Stimulated activated CD8-positive, alpha-beta memory T cell treated with anti-CD3 and anti-CD28 coated beads, Interleukin-4, amount 100 ng/mL, for 24 hours (primary cell): ENCODE measurements around the gene HSPB9.
A peak's percentile ranks its signal among the peaks of the same experiment; 100 is the strongest.
"Not testable (repeated sequence)": the region's sequence is repeated elsewhere in the genome, so short reads cannot be mapped to it uniquely, and the experiment has no call there.

Experiments used
- DNase-seq: peaks from one replicate; pipeline ENCODE4 v3.0.0-alpha.2; 2020; ENCODE audit warnings: low read depth

The HSPB9 gene

DNA sequence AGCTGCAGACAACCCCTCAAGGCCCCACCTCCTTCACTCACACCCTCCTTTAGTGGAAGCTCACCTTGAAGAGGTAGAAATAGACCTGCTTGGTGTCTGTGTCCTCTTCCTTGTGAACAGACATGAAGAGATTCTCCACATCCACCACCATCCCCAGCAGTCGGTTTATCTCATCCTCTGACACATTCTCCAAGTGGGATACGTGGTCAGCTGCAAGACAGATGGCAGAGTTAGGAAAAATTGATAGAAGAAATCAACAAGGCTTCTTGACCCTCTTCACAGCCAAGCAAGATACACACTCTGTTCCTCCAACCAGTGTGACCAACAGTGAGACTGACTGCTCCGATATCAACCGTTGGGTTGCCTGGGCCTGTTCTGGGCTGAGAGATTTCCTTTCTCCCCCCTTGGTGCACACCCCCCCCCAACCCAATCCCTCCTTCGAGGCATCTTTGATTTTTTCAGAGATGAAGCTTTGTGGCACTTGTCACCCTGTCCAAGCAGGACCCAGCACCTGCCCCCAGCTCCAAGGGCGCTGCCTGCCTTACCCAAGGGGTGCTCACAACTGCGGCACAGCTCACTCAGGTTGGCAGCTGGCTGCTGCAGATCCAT, 2.3 kb upstream of the HSPB9 start:
- no peak for DNase-seq

- peak; percentile 74 for DNase-seq
Observed at GRCh38 chr17:42120770-42121769, 1.5 kb upstream of the HSPB9 start, which contains the start of gene KAT2A. Gene KAT2A (minus strand): TSS chr17:42121367. CDS start chr17:42121304, 63 bp downstream.

DNA sequence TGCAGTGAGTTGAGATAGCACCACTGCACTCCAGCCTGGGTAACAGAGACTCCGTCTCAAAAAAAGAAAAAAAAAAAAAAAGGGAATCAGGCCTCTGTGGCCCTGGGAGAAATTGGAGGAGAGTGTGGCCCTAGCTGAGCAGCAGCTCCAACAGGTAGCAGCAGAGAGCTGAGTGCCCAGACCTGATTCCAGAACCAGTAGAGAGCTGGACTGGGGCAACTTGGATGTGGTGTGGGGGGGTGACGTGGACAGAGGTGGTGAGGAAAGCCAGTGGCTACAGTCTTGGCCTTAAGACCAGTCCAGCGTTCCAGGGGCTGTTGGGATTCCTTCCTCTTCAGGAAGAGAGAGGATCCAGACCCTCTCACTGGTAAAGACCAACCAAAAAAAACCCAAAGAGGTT, 1.7 kb downstream of the HSPB9 start:
- no peak for DNase-seq

DNA sequence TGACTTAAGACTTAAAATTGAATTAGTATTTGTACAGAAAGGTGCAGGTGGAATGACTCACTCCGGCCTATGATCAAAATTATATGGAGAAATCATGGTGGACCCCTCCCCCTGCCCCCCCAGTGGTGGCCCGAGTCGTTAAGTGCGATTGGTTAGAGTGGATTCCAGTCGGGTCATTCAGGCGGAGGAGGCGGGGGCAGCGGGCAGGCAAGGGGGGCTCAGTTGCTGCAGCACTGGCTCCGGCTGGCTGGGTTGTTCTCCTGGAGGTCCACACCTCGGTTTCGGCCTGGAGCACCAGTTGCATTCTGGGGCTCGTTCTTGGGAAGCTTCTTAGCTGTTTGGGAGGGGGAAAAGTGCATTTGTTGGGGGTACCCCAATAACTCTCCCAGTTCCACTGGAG, 3.0 kb downstream of the HSPB9 start:
- DNase-seq: no peak

- DNase-seq: no peak
Observed at GRCh38 chr17:42126836-42127235, 4.2 kb downstream of the HSPB9 start.

GRCh38 chr17:42127414-42127813, 4.8 kb downstream of the HSPB9 start:
- no peak for DNase-seq

DNA sequence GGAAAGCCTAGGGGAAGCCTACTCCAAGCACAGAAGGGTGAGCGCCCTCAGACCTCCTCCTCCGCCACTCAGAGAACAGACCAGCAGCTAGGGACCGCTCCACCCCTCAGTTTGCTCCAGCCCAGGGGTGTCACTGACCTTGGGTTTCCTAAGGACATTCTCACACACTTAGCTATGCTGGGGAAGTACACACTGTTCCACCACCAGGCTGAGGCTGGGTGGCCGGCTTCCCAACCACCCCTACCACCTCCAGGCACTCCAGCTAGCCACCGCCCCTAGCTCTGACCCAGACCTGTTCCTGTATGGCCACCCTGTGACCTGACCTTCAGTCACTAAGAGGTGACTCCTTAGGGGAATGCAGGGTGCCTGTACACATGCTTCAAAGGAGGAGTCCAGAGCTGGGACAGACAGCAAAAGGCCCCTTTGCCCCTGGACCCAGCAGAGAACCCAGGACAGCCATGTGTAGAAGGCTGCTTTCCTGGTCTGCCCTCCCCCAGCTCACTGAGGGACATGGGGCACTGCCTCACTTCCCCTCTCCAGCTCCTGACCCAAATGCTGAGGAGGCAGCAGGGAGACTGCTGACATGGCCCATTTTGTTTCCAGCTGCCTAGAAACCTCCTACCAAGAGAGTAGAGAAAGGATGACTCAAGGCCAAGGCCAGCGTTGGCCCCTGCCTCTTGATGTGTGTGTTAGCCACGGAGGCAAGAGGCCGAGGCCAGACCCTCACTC, 6.7 kb downstream of the HSPB9 start:
- DNase-seq: no peak

GRCh38 chr17:42130310-42130936, 7.8 kb downstream of the HSPB9 start:
- DNase-seq: no peak

GRCh38 chr17:42131232-42131631, 8.6 kb downstream of the HSPB9 start:
- DNase-seq: no peak

- DNase-seq: no peak
Observed at GRCh38 chr17:42131981-42132432, 9.4 kb downstream of the HSPB9 start.

DNA sequence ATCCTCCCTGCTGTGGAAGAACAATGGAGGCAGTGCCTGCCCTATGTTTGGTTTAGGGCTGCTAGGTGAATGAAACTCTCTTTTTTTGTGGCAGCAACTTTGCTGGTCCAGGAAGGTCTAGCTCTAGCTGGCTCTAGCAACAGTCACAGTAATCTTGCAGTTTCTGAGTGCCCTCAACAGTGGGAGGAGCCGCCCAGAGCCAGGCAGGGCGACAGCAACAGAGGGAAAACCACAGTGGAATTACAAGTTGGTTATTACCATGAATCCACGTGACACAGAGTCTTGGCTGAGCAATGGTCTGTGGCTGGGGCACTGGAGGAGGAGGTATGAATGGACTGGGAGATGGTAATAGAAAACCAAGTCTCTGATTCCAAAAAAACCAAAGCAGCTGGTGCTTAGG, 10.3 kb downstream of the HSPB9 start:
- no peak for DNase-seq

DNA sequence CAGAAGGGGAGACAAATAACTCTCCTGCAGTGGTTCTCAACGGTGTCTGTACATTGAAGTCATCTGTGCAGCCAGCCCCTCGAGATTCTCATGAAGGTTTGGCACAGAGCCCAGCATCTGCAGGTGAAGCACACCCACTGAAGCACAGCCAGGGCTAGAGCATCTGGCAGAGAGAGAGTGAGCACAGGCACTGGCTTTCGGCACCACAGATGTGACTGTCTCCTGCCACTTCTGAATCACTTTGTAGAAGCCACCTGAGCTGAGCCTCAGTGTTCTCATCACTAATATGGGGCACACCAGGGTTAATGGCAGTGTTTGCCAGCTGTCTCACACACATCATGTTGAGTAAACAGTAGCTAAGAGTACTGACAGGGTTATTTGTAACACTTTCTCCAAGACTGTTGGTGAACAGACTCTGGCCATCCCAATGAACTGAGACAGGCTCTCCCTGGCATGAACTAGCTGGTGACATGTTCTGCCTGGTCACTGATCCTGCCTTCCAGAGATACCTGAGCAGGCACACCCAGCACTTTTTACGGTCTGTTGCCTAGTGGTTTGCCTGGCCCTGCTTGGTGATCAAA, 10.9 kb downstream of the HSPB9 start:
- DNase-seq: no peak

DNA sequence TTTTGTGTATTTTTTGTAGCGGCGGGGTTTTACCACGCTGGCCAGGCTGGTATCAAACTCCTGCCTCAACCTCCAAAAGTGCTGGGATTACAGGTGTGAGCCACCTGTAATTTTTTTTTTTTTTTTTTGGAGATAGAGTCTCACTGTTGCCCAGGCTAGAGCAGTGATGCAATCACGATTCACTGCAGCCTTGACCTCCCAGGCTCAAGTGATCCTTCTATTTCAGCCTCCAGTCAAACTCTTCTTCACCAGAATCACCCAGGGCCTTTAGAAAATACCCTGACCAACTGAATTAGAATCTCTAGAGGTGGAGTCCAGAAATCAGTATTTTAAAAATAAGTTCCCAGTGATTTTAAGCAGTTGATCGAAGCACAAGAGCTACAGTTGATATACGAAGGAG, 12.5 kb downstream of the HSPB9 start:
- DNase-seq: no peak

GRCh38 chr17:42135664-42136653, 13.4 kb downstream of the HSPB9 start:
- DNase-seq: no peak

- no peak for DNase-seq
Observed at GRCh38 chr17:42136654-42137051, 14.0 kb downstream of the HSPB9 start.

DNA sequence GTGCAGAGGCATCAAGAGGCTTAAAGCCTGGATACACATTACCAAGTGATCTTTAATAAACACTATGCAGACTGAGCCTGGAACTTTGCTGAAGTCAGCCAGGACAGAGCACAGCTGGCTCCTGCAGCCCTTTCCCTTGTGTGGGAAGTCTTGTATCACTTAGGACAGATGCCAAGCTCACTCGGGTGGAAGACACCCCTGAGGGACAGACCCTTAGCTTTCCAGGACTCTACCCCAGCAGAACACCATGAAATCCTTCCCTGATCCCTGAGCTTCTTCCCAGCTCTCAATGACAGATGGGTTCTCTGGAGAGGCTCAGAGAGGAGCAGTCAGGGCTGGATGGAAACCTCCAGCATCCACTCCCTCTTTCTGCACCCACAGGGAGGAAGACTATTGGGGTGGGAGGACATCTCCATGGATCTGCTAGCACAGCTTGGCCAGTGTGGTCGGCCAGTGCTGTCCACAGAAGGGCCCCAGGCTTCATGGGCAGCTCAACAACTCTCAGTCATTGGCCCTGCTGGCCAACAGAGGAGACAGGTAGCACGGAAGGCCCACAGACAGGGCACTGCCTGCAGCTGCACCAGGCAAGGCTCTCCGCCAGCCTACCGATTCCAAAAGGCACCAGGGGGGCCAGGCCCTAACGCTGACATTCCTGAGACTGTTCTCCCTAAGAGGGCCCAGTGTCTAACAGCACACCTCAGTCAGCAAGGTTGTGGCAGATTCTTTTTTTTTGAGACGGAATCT, 16.3 kb downstream of the HSPB9 start:
- DNase-seq: no peak

DNA sequence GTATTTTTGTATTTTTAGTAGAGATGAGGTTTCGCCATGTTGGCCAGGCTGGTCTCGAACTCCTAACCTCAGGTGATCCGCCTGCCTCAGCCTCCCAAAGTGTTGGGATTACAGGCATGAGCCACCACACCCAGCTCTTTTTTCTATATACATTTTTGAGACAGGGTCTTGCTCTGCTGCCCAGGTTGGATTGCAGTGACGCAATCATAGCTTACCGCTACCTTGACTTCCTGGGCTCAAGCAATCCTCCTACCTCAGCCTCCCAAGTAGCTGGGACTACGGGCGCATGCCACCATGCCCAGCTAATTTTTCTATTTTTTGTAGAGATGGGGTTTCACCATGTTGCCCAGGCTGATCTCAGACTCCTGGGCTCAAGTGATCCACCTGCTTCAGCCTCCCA, 18.1 kb downstream of the HSPB9 start:
- not testable (repeated sequence) for DNase-seq

GRCh38 chr17:42141382-42141781, 18.8 kb downstream of the HSPB9 start:
- DNase-seq: no peak

- no peak for DNase-seq
Observed at GRCh38 chr17:42142371-42142896, 19.8 kb downstream of the HSPB9 start.
